Loucy (cell line): ENCODE data around the gene ARVCF.

Experiments used
- CTCF ChIP-seq: fragments of 200-600 bp; sonication (generic); conservative IDR thresholded peaks from 2 replicates; pipeline ENCODE4 v1.5.1; 2014; ENCODE audit warnings: mild to moderate bottlenecking, antibody characterized with exemption, low read length
- EZH2phosphoT487 ChIP-seq: fragments of 200-600 bp; IDR thresholded peaks from 2 replicates; pipeline ENCODE4 v1.6.1; 2018; ENCODE audit warnings: antibody characterized with exemption, mild to moderate bottlenecking, moderate library complexity, borderline replicate concordance

- TF ChIP-seq CTCF, result no peak
- no peak for TF ChIP-seq EZH2phosphoT487
These were observed 37.4 kb upstream of the ARVCF start for GRCh38 chr22:20054034-20054427.
